Fibroblast of peridontal ligament (primary cell): ENCODE results near the gene STIM1.
"Not testable (repeated sequence)": the region's sequence is repeated elsewhere in the genome, so short reads cannot be mapped to it uniquely, and the experiment has no call there.

Experiments used
- DNase-seq: peaks from one replicate; pipeline ENCODE4 v3.0.0-alpha.2; 2010; ENCODE audit errors: extremely low read depth

STIM1 gene

DNA sequence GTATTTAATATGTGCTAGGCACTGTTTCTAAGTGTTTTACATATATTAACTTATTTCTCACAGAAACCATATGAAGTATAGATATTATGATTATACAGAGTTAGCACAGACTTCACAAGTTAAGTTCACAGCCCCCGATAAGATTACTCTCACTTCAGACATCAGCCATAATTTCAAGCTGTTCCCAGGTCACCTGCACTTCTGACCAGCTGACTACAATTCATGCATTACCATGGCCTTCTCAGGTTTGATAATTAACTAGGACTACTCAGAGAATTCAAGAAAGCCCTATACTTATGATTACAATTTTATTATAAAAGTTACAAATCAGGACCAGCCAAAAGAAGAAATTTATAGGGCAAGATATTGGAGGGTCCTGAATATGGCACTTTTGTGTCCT lies 170.9 kb downstream of the STIM1 start:
- no peak for DNase-seq

DNA sequence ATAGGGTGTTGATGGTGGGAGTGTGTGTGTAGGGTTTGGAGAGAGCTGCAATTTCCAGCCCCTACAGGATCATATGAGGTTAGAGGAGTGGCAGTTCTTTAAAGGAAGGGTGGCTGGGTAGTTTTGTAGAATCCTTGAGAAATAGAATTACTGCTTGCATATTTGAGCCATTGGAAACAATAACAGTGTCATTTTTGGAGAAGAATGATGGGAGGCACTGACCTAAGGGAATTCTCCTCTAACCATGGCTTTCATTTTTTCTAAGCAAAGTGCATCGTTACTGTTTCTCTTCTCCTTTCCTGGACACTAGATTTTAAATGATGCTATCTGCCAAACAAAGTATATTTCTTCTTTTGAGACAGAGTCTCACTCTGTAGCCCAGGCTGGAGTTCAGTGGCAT lies 172.3 kb downstream of the STIM1 start:
- no peak for DNase-seq

DNA sequence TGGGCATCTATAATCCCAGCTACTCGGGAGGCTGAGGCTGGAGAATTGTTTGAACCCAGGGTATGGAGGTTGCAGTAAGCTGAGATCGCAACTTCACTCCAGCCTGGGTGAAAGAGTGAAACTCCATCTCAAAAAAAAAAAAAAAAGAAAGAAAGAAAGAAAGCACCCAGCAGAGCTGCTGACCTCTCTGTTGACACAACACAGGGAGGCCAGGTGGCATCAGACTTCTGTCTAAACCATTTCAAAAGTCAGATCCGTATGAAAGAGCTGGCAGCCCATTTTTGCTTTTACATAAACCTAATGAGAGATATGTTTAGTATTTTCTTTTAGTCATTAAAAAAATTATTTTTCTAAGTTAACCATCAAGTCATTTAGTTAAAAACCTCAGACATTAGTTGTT lies 174.7 kb downstream of the STIM1 start:
- no peak for DNase-seq

DNA sequence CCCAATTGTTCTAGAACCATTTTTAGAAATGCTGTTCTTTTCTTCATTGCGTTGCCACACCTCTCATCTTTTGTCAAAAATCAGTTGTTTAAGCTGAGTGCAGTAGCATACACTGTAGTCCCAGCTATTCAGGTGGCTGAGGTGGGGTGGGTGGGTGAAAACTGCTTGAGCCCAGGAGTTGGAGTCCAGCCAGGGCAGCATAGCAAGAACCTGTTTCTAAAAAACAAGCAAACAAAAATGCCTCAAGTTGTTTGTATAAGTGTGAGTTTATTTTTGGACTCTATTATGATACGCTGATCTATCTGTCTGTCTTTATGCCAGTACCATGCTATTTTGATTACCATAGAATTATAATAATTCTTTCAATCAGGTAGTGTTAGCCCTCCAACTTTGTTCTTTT lies 176.6 kb downstream of the STIM1 start:
- DNase-seq, result no peak

GRCh38 chr11:4035985-4036384 lies 180.5 kb downstream of the STIM1 start:
- DNase-seq, result no peak

GRCh38 chr11:4039011-4039410 lies 183.5 kb downstream of the STIM1 start:
- peak; percentile 62 for DNase-seq

DNA sequence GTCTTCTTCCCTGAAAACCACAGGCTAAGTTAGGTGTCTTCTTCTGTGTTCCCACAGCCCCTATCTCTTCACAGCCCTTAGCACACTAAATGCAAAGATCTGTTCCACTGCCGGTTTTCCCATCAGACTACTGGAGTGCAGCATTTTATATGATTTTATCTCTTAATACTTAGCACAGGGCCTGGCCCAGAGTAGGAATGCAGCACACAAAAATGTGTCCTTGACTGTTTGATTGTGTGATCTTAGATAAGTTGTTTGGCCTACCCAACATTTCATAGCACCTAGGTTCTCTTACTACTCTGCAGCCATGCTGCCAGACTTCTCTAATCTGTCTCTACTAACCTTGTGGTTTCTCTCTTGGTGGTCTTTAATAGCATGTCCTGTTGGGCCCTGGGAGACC lies 185.0 kb downstream of the STIM1 start:
- no peak for DNase-seq

DNA sequence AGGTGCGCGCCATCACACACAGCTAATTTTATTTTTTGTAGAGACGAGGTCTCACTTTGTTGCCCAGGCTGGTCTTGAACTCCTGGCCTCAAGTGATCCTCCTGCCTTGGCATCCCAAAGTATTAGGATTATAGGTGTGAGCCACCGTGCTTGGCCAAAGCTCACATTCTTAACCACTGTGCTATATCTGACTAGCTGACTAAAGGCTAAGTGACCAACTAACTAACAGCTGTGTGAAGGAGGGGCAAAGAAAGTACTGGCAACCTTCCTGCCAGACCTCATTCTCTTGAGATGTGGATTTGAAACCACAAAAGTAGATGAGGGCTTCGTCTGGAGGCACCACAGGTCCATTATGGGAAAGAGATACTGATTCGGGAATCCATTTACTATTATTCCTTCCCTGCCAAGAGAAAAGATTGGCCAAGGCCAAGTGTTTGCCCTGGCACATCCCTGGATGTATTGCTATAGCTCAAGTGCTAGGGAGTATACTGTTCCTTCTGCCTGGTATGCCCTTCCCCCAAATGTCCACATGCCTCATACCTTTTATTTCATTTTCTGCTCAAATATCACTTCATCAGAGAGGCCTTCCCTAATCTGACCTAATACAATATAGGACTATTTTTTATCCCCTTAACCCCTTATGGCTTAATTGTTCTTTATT lies 186.4 kb downstream of the STIM1 start:
- peak; percentile 88 for DNase-seq

- DNase-seq, result no peak
Observed at GRCh38 chr11:4044976-4045646, 189.6 kb downstream of the STIM1 start.

- DNase-seq, result peak; percentile 33
Observed at GRCh38 chr11:4048340-4048739, 192.9 kb downstream of the STIM1 start.

DNA sequence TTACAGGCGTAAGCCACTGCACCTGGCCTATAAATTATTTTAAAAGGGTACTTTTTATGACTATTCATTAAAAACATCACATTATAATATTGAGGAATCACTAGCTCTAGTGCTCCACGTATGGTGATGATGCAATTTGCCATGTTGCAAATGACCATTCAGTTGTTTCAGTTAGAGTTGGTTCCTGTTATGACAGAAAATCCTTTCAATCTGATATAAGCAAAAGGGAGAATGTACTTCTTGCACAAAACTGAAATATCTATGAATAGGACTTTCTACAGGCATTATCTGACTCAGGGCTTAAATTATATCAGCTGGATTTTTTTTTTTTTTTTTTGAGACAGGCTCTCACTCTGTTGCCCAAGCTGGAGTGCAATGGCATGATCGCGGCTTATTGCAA lies 193.5 kb downstream of the STIM1 start:
- DNase-seq, result no peak

DNA sequence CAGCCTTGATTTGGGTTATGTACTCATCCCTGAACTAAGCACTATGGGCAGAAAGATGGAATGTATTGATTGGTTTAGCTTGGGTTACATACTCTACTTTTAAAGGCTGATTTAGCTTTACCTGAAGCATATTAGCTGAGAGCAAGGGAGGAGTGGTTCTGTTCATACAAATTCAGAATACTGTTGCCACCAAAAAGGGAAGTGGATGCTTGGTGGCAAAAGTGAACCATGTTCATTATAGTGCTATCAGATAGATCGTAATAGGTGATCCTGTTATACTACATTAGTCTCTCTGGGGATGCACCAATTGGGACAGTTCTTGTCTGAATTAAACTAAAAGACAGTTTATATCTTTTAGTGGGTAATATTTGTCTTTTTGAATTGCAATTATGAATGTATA lies 194.7 kb downstream of the STIM1 start:
- DNase-seq, result no peak

DNA sequence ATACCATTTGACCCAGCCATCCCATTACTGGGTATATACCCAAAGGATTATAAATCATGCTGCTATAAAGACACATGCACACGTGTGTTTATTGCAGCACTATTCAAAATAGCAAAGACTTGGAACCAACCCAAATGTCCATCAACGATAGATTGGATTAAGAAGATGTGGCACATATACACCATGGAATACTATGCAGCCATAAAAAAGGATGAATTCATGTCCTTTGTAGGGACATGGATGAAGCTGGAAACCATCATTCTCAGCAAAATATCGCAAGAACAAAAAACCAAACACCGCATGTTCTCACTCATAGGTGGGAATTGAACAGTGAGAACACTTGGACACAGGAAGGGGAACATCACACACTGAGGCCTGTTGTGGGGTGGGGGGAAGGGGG lies 197.7 kb downstream of the STIM1 start:
- DNase-seq, result not testable (repeated sequence)

- DNase-seq, result no peak
Observed at GRCh38 chr11:4054643-4055042, 199.2 kb downstream of the STIM1 start.

- DNase-seq, result no peak
Observed at GRCh38 chr11:4059424-4059823, 204.0 kb downstream of the STIM1 start.

GRCh38 chr11:4060182-4060923 lies 204.9 kb downstream of the STIM1 start:
- DNase-seq, result no peak

DNA sequence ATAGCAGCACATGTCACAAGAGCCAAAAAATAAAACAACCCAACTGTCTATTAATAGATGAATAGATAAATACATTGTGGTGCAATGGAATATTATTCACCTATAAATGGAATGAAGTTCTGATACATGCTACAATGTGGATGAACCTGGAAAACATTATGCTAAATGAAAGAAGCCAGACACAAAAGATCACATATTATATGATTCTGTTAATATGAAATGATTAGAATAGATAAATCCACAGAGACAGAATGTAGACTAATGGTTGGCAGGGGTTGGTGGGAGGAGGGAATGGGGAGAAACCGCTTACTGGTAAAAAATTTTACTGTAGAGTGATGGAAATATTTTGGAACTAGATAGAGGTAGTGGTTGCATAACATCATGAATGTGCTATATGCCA lies 206.2 kb downstream of the STIM1 start:
- DNase-seq, result no peak

GRCh38 chr11:4063348-4063747 lies 207.9 kb downstream of the STIM1 start:
- DNase-seq, result no peak

GRCh38 chr11:4064278-4064955 lies 209.0 kb downstream of the STIM1 start:
- DNase-seq, result no peak

GRCh38 chr11:4065086-4065485 lies 209.6 kb downstream of the STIM1 start:
- DNase-seq, result no peak

- DNase-seq, result no peak
Observed at GRCh38 chr11:4065601-4066377, 210.3 kb downstream of the STIM1 start.

DNA sequence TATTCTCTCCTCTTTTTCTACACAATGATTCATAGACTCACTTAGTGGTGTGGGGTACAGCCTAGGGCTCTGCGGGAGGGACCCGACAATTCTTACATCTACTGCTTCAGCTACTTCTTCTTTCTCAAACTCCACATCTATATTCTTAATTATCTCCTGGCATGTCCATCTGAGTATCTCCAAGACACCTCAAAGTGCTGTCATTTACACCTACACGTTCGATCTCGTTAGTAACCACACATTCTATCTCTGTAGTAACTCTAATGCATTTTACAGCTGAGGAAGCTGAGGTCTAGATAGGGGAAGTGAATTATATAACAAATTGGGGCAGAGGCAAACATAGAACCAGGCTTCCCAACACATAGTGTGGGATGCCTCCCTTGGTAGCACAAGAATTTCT lies 211.4 kb downstream of the STIM1 start:
- DNase-seq, result no peak
